ENCODE results near the gene IFT52.

The IFT52 gene

DNA sequence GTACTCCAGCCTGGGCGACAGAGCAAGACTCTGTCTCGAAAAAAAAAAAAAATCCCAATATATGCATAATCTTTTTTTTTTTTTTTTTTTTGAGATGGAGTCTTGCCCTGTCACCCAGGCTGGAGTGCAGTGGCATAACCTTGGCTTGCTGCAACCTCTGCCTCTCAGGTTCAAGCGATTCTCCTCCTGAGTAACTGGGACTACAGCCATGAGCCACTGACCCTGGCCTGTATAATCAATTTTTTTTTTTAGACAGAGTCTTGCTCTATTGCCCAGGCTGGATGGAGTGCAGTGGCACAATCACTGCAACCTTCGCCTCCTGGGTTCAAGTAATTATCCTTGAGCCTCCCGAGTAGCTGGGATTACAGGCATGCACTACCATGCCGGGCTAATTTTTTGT lies 64.4 kb downstream of the IFT52 start:
- peak; percentile 27 for DNase-seq

DNA sequence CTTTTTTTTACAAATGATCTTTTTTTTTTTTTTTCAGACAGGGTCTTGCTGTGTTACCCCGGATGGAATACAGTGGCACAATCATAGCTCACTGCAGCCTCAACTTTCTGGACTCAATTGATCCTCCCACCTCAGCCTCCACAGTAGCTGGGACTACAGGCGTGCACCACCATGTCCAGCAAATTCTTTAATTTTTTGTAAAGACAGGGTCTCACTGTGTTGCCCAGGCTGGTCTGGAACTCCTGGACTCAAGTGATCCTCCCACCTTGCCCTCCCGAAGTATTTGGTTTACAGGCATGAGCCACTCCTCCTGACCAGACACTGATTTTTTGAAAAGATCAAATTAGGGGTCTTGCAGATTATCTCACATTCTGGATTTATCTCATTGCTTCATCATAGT lies 65.2 kb downstream of the IFT52 start:
- peak; percentile 8 for DNase-seq

DNA sequence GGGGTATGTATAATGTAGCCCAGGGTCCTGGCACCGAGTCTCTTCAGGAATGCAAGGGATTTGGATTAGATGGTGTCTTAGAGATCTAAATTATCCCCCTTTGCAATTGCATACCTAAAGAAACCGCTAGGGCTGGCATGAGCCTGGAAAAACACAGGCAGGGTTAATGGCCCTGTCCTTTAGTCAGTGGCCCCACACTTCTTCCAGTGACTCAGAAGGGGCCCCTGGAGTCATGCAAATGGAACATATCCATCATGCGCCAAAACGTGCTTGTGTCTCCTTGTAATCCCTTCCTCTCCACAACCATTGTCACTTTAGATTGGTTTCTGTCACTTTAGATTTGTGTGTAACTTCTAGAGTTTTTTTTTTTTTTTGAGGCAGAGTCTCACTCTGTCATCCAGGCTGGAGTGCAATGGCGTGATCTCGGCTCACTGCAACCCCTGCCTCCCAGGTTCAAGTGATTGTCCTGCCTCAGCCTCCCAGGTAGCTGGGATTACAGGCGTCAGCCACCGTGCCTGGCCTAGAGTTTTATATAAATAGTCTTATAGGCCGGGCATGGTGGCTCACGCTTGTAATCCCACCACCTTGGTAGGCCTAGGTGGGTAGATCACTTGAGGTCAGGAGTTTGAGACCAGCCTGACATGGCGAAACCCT lies 67.5 kb downstream of the IFT52 start:
- peak; percentile 75 for DNase-seq

DNA sequence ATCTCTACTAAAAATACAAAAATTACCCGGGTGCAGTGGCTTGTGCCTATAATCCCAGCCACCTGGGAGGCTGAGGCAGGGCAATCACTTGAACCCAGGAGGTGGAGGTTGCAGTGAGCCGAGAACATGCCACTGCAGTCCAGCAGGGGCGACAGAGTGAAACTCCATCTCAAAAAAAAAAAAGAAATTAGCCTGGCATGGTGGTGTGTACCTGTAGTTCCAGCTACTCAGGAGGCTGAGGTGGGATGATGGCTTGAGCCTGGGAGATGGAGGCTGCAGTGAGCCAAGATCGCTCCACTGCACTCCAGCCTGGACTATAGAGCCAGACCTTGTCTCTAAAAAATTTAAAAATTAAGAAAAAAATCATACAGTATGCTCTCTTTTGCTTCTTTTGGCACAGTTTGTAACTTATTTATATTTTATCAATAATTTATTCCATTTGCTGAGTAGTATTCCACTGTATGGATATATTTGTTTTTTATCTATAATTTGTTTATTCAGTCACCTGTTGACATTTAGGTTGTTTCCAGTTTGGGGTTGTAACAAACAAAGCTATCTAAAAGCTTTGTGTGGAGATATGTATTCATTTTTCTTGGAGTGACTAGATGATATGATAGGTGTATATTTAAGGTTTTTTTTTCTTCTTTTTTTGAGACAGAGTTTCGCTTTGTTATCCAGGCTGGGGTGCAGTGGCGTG lies 68.1 kb downstream of the IFT52 start:
- DNase-seq = peak; percentile 50

DNA sequence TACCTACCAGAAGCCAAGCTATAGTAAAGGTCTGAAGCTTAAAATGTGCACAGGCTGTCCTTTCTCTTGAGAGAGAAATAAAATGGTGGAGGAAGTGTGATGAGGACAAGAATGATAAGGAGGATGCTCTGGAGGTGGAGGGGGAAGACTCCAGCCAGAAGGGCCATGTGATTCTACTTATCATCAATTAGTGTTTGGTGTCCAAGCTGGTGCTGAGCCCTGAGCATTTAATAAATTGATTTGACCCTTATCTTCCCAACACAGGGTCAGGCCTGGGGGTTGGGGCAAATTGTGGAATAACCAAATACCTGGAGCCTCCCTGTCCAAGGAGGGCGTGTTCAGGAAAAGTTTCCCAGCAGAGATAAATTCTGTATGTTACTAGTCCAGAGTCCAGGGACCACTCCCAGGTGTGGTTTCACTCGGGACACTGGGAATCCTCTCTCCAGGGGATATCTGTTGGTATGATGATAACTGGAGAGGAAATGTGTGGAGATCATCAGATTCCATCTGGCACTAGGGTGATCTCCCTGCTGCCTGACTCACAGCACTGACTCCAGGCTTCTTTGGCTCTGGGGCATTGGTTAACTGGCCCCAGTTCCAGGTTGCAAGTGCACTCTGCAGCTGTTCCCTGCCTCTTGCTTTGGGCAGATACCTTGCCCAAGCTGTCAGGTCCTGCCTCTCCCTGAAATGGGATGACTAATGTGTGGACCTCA lies 72.4 kb downstream of the IFT52 start:
- no peak for DNase-seq

DNA sequence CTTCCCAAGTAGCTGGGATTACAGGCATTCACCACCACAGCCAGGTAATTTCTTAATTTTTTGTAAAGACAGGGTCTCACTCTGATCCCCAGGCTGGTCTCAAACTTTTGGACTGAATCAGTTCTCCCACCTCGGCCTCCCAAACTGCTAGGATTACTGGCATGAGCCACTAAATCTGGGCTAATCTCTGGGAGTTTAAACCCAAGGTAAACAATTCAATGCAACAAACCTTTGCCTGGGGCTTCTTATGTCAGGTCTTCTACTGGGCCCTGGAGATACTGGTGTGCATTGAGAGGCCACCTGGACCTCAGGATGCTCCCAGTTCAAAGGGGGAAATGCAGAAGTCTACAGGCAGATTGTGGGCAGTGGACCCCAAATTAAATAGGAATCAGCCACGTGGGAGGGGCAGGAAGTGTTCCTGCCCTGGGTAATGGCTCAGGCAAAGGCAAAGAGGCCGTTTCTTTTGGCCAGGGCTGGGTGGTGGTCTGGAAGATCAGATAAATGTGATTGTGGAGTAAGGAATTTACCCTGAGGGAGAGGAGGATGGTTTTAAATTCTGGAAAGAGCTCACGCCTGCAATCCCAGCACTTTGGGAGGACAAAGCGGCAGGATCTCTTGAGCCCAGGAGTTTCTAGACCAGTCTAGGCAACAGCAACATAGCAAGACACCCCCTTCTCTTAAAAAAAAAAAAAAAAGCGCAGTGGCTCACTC lies 74.9 kb downstream of the IFT52 start:
- DNase-seq = no peak

DNA sequence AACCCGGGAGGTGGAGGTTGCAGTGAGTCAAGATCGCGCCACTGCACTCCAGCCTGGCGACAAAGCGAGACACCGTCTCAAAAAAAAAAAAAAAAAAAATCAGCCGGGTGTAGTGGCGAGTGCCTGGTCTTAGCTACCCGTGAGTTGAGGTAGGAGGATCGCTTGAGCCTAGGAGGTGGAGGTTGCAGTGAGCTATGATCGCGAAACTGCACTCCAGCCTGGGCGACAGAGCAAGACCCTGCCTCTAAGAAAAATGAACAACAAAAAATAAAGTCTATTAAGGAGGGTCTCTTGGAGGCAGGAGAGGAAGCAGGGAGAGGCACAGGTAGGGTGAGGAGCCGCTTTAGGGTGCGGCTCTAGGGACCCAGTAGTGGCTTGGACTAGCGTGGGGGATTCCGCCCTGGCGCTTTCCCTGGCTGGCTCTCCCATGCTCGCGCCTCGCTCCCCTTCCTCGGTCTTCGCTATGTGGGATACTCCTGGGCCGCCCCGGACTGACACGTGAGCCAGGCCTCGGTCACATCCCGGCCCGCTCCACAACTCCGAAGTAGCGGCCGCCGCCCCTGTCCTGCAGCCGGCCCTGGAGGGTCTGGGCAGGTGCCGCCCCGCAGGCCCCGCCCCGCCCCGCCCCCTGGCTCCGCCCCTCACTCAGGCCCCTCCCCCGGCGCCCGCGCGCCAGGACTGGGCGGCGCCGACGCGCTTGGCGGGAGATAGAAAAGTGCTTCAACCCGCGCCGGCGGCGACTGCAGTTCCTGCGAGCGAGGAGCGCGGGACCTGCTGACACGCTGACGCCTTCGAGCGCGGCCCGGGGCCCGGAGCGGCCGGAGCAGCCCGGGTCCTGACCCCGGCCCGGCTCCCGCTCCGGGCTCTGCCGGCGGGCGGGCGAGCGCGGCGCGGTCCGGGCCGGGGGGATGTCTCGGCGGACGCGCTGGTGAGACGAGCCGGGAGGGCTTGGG lies 75.9 kb downstream of the IFT52 start, which contains the start of gene MYBL2:
TSS of gene MYBL2 (plus strand) at position 739 of the 953 bp plus-strand sequence. CDS start at position 909, 170 bp downstream.
- DNase-seq = peak; percentile 90

DNA sequence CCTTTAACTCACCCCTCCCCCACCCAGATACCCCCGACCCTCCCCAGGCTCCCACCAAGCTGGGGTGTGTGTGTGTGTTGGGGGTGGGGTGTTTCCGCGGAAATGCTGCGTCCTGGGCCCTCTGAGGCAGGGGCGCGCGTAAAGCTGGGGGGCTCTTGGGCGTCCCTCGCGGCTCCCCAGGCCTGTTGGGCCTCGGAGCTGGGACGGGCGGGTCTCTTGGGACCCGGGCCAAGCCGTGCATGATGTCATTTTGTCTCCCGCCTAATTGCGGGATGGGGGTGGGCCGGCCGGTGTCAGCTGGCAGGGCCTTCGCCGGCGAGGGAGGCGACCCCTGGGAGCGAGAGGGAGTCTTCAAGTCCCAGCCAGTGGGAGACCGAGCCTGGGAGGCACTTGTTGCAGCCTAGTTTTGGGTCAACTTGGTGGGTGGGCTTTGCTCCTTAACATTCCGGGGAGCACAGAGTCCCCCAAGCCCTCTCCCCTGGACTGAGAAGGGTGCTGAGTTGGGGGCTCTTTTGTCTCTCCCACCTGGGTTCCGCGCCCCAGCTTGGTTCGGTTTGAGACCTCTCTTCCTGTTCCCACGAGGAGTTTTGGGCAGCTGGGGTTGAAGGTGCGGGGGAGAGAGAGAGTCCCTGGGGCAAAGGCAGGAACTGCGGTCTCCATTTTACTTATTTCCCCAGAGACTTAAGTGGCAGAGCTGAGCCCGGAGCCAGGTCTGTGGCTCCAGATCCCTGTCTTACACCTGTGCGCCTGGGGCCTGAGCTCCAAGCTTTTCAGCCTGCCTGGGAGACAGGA lies 76.8 kb downstream of the IFT52 start:
- DNase-seq = peak; percentile 61

DNA sequence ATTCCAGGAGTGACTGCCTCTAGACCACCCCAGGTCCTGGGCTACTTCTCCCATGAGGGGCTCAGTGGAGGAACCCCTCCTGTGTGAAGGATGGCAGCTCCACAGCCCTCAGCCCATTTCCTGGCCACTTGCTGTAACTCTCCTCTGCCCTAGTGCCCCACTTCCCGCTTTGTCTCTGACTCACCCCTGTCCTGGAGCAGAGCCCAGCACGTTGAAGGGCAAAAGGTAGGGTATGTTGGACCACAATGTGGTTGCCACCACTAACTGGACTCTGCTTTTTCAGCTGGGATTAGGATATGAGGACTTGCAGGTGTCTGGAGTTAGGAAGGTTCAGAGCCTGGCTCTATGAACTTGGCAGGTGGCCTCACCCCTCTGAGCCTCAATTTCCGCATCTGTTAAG lies 78.6 kb downstream of the IFT52 start:
- DNase-seq = no peak

DNA sequence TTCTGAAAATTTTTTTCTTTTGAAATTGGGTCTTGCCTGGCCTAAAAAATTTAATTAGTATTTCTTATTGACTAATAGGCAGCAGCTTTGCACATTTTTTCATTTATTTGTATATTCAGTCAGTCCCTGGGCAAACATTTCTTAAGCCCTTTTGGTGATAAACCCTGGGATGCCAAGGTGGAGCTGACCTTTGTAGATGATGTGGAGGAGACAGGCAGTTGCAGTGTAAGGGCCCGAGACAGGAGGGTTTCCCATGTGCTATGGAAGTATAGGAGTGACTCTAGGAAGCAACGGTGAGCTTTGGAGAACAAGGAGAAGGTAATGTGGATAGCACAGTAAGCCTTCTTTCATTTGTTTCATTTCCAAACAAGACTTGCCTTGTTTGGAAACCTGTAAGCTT lies 79.7 kb downstream of the IFT52 start:
- DNase-seq = no peak

DNA sequence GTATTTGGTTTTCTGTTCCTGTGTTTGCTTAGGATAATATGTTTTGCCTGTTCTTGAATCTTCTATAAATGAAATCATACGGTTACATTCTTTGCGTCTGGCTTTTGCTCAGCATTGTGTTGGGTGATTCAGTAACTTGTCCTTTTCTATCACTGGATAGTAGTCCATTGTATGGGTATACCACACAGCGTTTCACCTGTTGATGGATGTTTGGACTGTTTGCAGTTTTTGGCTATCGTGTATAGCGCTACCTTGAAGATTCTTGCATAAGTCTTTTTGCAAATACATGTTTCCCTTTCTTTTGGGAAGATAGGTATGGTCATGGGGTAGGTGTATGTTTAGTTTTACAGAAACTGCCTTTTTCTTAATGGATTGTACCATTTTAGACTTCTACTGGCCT lies 85.6 kb downstream of the IFT52 start:
- no peak for DNase-seq

DNA sequence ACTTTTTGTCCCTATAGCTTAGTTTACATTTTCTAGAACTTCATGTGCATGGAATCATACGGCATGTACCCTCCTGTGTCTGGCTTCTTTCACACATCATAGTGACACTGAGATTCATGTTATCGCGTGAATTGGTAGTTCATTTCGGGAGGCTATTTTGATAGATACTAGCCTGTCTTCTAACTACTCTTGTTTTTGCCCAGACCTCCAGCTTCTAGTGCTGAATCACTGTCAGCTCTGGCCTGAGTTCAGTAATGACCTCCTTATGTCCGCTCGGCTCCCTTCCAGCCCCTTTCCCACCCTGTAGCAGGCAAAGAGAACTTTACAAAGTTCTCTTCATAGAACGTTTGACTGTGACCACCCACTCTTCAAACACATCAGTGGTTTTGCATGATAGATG lies 90.2 kb downstream of the IFT52 start:
- DNase-seq = no peak

DNA sequence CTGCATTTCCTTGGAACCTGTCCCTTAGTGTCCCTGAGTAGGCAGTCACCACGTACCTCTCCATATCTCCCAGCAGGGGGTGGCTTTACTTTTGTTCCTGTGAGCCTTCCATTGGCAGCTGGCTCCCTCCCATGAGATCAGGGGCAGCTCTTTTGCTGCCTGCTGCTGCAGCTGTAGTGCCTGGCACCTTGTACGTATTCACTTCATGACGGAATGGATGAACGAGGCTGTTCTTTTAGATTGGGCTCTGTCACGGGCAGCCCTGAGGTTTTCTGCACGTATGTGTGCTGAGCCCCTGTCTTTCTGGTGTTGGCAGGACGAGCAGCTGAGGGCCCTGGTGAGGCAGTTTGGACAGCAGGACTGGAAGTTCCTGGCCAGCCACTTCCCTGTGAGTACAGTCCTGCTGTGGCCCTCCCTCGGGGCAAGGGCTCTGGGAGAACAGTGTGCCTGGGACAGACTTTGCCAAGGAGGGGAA lies 90.8 kb downstream of the IFT52 start:
- no peak for DNase-seq

DNA sequence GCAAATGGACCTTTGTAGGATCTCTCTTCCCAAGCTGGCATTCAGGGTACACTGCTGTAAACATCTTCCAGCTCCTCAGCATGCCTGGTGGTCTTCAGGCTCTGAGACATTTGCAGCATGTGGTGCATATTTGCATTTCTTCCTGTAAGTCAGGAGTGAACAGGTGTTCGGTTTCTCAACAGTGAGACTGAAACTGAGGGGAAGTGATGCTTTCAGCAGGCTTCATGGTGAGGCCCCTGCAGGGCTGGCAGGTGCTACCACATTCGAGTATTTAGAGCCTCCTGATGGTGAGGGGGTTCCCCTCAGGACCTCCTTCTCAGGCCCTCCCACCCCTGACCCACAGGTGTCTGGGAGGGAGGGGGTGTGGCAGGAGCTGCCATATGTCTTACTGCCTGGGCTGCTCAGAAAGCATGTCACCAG lies 91.3 kb downstream of the IFT52 start:
- no peak for DNase-seq

DNA sequence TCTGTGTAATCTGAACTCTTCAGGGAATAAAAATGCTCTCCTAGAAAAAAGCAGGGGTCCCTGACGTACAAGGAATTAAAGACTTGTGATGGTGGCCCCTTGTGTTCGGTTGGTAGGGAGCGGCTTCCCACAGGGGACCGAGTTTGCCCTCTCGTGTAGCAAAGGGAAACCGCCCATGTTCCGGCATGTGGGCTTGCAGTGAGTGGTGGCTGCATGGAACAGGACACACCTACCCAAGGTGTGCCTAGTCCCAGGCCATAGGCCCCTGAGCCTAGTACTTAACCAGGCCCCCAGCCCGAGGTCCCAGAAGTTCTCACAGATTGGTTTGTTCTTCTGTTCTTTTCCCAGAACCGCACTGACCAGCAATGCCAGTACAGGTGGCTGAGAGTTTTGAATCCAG lies 91.7 kb downstream of the IFT52 start:
- DNase-seq = no peak

DNA sequence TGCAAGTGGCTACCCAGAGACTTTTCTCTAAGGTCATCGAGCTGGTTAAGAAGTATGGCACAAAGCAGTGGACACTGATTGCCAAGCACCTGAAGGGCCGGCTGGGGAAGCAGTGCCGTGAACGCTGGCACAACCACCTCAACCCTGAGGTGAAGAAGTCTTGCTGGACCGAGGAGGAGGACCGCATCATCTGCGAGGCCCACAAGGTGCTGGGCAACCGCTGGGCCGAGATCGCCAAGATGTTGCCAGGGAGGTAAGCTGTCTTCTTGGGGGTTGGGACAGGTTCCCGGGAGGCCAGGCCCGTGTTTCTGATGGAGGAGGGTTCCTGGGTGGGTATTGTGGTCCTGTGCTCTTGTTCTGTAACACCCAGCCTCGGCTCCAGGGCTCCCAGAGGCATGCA lies 96.1 kb downstream of the IFT52 start:
- no peak for DNase-seq

DNA sequence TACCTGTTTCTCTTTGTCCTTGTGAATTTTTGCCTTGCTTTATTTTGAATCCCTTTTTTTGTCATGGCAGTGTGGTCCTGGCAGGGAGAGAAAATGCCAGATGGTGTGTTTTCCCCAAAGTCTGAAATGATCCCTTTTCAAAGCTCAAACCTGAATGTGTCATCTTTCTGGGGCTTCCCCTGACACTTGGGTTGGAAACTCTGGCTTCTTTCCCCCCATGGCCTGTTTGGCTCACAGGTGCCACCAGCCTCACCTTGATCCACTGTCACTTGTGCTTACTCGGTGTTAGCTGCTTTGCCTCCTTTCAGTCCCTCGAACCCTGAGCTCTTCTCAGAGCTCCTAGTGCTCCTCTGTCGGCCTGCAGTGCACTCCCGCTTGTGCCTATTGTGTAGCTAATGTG lies 98.4 kb downstream of the IFT52 start:
- DNase-seq = no peak

DNA sequence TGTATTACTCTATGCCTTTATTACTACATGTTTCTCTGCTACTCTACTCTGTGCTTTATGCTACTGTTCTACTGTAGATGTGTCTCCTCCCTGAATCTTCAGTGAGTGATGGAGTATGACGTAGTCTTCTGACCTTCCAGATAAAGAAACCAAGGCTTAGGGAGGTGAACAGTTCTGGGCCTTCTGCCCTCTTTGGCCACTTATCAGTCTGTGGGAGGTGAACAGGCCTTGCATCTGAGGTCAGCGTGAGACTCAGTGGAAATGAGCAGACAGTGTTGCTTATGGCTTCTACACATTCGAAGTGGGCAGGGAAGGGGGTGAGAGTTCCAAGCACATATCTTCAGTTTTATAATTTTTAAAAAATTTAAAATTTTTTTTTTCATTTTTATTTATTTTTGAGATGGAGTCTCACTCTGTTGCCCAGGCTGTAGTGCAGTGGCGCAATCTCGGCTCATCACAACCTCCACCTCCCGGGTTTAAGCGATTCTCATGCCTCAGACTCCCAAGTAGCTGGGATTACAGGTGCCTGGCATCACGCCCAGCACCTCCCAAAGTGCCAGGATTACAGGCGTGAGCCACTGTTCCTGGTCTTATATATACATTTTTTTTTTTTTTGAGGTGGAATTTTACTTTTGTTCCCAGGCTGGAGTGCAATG lies 100.3 kb downstream of the IFT52 start:
- DNase-seq = no peak

DNA sequence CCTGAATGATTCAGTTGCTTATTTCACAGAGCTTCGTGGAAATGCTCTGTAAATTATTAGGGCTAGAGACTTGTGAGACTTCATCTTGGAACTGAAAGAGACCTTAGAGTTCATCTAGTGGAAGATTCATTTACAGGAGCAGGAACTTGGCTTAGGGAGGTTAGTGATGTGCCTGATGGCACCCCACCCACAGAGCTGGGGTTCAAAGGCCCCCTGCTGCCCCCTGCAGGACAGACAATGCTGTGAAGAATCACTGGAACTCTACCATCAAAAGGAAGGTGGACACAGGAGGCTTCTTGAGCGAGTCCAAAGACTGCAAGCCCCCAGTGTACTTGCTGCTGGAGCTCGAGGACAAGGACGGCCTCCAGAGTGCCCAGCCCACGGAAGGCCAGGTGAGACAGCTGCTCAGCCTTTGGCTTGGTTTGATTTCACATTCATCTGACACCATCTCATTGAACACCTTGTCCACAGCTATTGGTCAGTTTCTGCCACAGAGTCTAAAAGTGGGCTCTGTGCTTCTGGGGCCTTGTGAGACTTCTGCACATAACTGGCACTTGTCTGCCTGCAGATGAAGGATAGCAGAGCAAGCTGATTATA lies 101.3 kb downstream of the IFT52 start:
- peak; percentile 79 for DNase-seq

DNA sequence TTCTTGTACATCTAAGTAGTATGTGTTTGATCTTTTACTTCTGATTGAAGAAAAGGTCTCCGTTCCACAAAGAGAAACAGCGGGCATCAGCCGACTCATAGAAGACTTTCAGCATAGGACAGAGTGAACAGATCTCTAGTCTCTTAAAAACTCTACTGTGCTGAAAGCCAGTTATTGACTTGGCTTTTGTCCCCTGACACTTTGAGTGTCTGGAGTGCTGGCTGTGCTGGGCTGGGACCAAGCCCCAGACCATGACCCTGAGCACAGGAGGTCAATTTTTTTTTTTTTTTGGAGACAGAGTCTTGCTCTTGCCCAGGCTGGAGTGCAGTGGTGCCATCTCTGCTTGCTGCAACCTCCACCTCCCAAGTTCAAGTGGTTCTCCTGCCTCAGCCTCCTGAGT lies 104.0 kb downstream of the IFT52 start:
- DNase-seq = no peak
